Left ventricle myocardium inferior (tissue), 1 donor: ENCODE data around the gene UBE2Q2. TPM values are rescaled to one million over a fixed set of nuclear protein-coding genes. Genes with fewer than 3 reads are reported as not detected.
"Not testable (repeated sequence)": the region's sequence is repeated elsewhere in the genome, so short reads cannot be mapped to it uniquely, and the experiment has no call there.

Experiments
- DNase-seq: peaks from one replicate; pipeline ENCODE4 v3.0.0-alpha.2; 2020
- H3K27ac ChIP-seq: fragments of 200-600 bp; replicated peaks from 2 replicates; pipeline ENCODE4 v1.8.0; 2021
- H3K27me3 ChIP-seq: fragments of 200-600 bp; 2 replicates; pipeline ENCODE4 v1.8.0; 2021; ENCODE audit warnings: low read depth
- H3K36me3 ChIP-seq: fragments of 200-600 bp; 2 replicates; pipeline ENCODE4 v1.8.0; 2021
- H3K4me1 ChIP-seq: fragments of 200-600 bp; 2 replicates; pipeline ENCODE4 v1.8.0; 2021
- H3K4me3 ChIP-seq: fragments of 200-600 bp; 2 replicates; pipeline ENCODE4 v1.8.0; 2021; ENCODE audit warnings: mild to moderate bottlenecking, moderate library complexity
- H3K9me3 ChIP-seq: fragments of 200-600 bp; replicated peaks from 2 replicates; pipeline ENCODE4 v1.8.0; 2021
- CTCF ChIP-seq: fragments of 200-600 bp; IDR thresholded peaks from 2 replicates; pipeline ENCODE4 v1.8.0; 2021; ENCODE audit warnings: antibody characterized with exemption, mild to moderate bottlenecking, borderline replicate concordance
- intact Hi-C: fragments of 100-400 bp; cut with micrococcal nuclease; formaldehyde crosslinking; loops from one replicate; pipeline ENCODE4 v1.11.0; 2022
- total RNA-seq: library from RNA; stranded (reverse); fragmentation: NEBNext Ultra II Directional; extraction: Animal tissue kit (Norgen Biotek cat#: 25700); gene quantifications from one replicate; pipeline ENCODE4 v1.2.1, GENCODE V29; 2021
- donor health status: DM: no; HTN: yes; CAD: no; lungs with severe emphysema.

UBE2Q2 gene
- total RNA-seq, 1 donor from 2014 or later: 27.8 TPM

DNA sequence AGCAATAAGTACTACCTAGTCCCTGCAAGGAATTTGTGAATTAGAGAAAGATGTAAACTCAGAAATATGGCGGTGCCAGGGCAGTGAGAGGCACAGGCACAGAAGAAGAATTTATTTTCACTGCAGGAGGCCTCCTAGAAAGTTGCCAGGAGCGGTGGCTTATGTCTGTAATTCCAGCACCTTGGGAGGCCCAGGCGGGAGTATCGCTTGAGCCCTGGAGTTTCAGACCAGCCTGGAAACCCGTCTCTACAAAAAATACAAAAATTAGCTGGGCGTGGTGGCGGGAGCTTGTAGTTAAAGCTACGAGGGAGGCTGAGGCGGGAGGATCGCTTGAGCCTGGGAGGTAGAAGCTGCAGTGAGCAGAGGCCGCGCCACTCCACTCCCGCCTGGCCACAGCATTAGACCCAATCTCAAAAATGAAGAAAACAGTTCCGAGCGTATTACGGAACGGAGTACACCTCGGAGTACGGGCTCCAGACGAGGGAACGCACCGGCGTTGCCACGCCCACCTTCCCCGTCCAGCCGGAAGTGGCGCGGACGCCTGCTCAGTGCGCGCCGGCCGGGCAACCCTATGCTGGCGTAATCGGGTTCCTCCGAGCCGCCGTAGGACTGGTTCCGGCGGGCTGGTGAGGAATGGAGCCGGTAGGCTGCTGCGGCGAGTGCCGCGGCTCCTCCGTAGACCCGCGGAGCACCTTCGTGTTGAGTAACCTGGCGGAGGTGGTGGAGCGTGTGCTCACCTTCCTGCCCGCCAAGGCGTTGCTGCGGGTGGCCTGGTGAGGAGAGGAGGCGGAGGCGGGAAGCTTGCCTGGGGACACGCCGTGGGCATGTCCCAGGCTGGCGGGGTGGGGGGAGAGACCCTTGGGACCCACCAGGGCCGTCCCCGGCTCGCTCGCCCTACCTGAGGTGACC lies 60.3 kb downstream of the UBE2Q2 start, which contains the start of gene FBXO22:
Gene FBXO22, plus strand, starts transcription at position 548 of the 909 bp plus-strand sequence. Its CDS starts 86 bp downstream, at position 634.
- no peak for TF ChIP-seq CTCF
- H3K4me3 ChIP-seq: peak within 1 kb of the TSS; percentile 93
- H3K4me1 ChIP-seq: peaks cover 40% of the 10 kb centered on the region
- peaks cover 15% of the 10 kb centered on the region for H3K36me3 ChIP-seq
- no peaks in the 10 kb centered on the region for H3K9me3 ChIP-seq
- H3K27me3 ChIP-seq: no peaks in the 10 kb centered on the region
- peak; percentile 91 for DNase-seq
- intact Hi-C loops: no loop called here
- H3K27ac ChIP-seq: peak within 1 kb of the TSS; percentile 85

DNA sequence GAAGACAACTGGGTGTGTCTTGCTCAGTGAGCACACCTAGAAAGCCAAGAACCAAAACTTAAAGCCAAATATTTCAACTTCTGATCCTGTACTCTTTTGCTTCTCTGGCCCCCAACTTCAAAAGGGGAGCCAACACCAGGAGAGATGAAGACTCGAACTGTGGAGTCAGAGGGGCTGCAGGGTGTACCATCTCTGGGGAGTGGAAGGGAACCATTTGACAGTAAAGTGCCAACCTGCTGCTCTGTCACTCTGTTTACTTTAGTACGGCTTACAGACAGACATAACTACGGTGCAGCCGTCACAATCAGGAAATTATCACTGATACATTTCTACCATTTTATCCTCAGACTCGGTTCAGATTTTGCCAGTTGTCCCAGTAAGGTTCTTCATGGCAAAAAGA lies 62.0 kb downstream of the UBE2Q2 start:
- Histone ChIP-seq H3K27ac (no peak overlapping the region), H3K27me3 (no peaks in the 10 kb centered on the region), H3K9me3 (no peaks in the 10 kb centered on the region), H3K4me3 (peak overlapping the region; percentile 93), H3K36me3 (peaks cover 17% of the 10 kb centered on the region), H3K4me1 (peaks cover 46% of the 10 kb centered on the region)
- TF ChIP-seq CTCF: no peak
- intact Hi-C loops: no loop called here
- no peak for DNase-seq

DNA sequence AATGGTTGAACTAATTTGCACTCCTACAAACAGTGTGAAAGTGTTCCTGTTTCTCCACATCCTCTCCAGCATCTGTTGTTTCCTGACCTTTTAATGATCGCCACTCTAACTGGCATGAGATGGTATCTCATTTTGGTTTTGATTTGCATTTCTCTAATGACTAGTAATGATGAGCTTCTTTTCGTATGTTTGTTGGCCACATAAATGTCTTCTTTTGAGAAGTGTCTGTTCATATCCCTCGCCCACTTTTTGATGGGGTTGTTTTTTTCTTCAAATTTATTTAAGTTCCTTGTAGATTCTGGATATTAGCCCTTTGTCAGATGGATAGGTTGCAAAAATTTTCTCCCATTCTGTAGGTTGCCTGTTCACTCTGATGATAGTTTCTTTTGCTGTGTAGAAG lies 67.1 kb downstream of the UBE2Q2 start:
- intact Hi-C loops, H3K9me3 ChIP-seq, H3K27ac ChIP-seq, H3K4me3 ChIP-seq, DNase-seq, H3K27me3 ChIP-seq: not testable (repeated sequence)
- Histone ChIP-seq H3K36me3 (peaks cover 53% of the 10 kb centered on the region), H3K4me1 (peaks cover 11% of the 10 kb centered on the region)

GRCh38 chr15:75916978-75917377 lies 73.7 kb downstream of the UBE2Q2 start:
- no peaks in the 10 kb centered on the region for H3K9me3 ChIP-seq
- no peak for TF ChIP-seq CTCF
- no peak for DNase-seq
- peaks cover 5% of the 10 kb centered on the region for H3K4me1 ChIP-seq
- no peak overlapping the region for H3K4me3 ChIP-seq
- H3K36me3 ChIP-seq: peaks cover 46% of the 10 kb centered on the region
- H3K27me3 ChIP-seq: no peaks in the 10 kb centered on the region
- intact Hi-C loops: no loop called here
- H3K27ac ChIP-seq: no peak overlapping the region

DNA sequence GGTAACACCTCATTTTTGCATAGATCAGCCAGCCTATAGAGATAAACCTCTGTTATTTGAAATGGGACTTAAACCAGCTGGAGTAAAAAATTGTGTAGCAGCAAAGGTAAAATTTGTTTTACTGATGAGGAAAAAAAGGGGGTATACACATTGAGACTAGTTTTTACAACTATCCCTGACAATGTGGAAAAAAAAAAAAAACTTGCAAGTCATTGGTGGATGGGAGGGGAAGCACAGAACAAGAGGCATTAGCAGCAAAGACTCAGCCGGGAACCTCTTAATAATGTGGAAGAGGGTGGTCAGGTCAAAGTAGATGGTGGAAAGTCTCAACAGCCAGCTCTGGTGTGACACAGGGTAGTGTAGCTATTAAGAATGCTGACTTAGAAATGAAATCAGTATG lies 74.9 kb downstream of the UBE2Q2 start:
- no peak overlapping the region for H3K27ac ChIP-seq
- no peak for TF ChIP-seq CTCF
- DNase-seq: no peak
- H3K4me1 ChIP-seq: peaks cover 17% of the 10 kb centered on the region
- H3K4me3 ChIP-seq: no peak overlapping the region
- H3K27me3 ChIP-seq: no peaks in the 10 kb centered on the region
- intact Hi-C loops: no loop called here
- H3K36me3 ChIP-seq: peaks cover 40% of the 10 kb centered on the region
- H3K9me3 ChIP-seq: no peaks in the 10 kb centered on the region

DNA sequence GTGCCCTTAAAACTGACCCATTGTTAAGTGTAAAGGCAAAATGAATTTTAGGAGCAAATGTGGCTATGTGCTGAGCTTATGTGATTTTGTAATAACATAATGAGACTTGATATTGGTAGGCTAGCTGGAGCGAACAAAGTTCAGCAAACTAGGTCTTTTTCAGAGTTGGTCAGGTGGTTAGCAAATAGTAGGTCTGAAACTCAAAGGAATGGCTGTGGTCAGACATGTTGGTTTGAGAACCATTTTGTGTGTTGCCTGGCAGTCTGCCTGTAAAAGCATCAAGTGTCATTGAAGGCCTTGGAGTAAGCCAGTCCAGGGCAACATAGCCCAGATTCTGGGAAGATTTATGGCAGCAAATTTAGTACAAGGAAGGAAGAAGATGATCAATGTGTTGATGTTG lies 76.8 kb downstream of the UBE2Q2 start:
- intact Hi-C loops: no loop called here
- DNase-seq: no peak
- H3K4me3 ChIP-seq: no peak overlapping the region
- no peak overlapping the region for H3K27ac ChIP-seq
- H3K27me3 ChIP-seq: no peaks in the 10 kb centered on the region
- H3K9me3 ChIP-seq: no peaks in the 10 kb centered on the region
- no peak for TF ChIP-seq CTCF
- peaks cover 29% of the 10 kb centered on the region for H3K4me1 ChIP-seq
- H3K36me3 ChIP-seq: peaks cover 22% of the 10 kb centered on the region
